CD4-positive, alpha-beta T cell (primary cell): ENCODE data around the gene EFCAB9. TPM values are rescaled to one million over a fixed set of nuclear protein-coding genes. Genes with fewer than 3 reads are reported as not detected.

Experiments used
- ATAC-seq: fragments of 200-7000 bp; cut with Tn5 transposase; one replicate; pipeline ENCODE4 v1.10.0; 2022; ENCODE audit warnings: mild to moderate bottlenecking; ENCODE audit not compliant: poor library complexity
- CTCF ChIA-PET: fragments of 350-600 bp; sonication (Branson Sonifier 250); formaldehyde crosslinking; loops from one replicate; lab custom pipeline; 2021; ENCODE audit warnings: antibody characterized with exemption, inconsistent platforms; lab: Charles Lee
- POLR2A ChIA-PET: fragments of 350-600 bp; sonication (Branson Sonifier 250); formaldehyde crosslinking; loops from one replicate; lab custom pipeline; 2021; ENCODE audit warnings: antibody characterized with exemption, inconsistent platforms; lab: Charles Lee
- DNase-seq, 14 experiments: peaks; one replicate each; pipeline ENCODE4 v3.0.0-alpha.2; 2013 to 2020; ENCODE audit warnings: mixed read lengths in 2 of 14
- H3K27ac ChIP-seq, 2 donors: one replicate each; pipeline versions ENCODE4 v1.5.1 to v1.7.0; 2013; ENCODE audit warnings: low read length in 2 of 2, low read depth in 1 of 2, mild to moderate bottlenecking in 1 of 2
- H3K27me3 ChIP-seq, 2 experiments: 1 replicate in 1 of 2; 2 replicates in 1 of 2; pipeline versions ENCODE4 v1.6.1 to v1.7.0; 2013; ENCODE audit warnings: low read length in 2 of 2, control low read depth in 1 of 2, mild to moderate bottlenecking in 1 of 2, moderate library complexity in 1 of 2; ENCODE audit not compliant: insufficient read depth in 2 of 2, control insufficient read depth in 1 of 2
- H3K36me3 ChIP-seq: one replicate; pipeline ENCODE4 v1.6.1; 2013; ENCODE audit warnings: low read length, control low read depth; ENCODE audit not compliant: insufficient read depth
- H3K4me1 ChIP-seq: one replicate; pipeline ENCODE4 v1.6.1; 2013; ENCODE audit warnings: low read length, control low read depth; ENCODE audit not compliant: insufficient read depth
- H3K4me3 ChIP-seq: one replicate; pipeline ENCODE4 v1.5.1; 2013; ENCODE audit warnings: mild to moderate bottlenecking, low read length, moderate library complexity
- H3K9me3 ChIP-seq, 2 experiments: 1 replicate in 1 of 2; 2 replicates in 1 of 2; pipeline versions ENCODE4 v1.6.1 to v1.7.0; 2013; ENCODE audit warnings: low read length in 2 of 2, mild to moderate bottlenecking in 2 of 2, control low read depth in 1 of 2, moderate library complexity in 1 of 2; ENCODE audit not compliant: control insufficient read depth in 1 of 2, insufficient read depth in 1 of 2
- H3K27ac Mint-ChIP-seq: one replicate; pipeline ENCODE4 v1.8.0; 2020; ENCODE audit warnings: mixed read lengths
- H3K27me3 Mint-ChIP-seq: one replicate; pipeline ENCODE4 v1.8.0; 2021; ENCODE audit warnings: mixed read lengths
- H3K36me3 Mint-ChIP-seq: one replicate; pipeline ENCODE4 v1.8.0; 2021; ENCODE audit warnings: low read depth, mixed read lengths
- H3K4me1 Mint-ChIP-seq: one replicate; pipeline ENCODE4 v1.8.0; 2021; ENCODE audit warnings: low read depth, mixed read lengths
- H3K4me3 Mint-ChIP-seq: one replicate; pipeline ENCODE4 v1.8.0; 2020; ENCODE audit warnings: mild to moderate bottlenecking, mixed read lengths
- H3K9me3 Mint-ChIP-seq: one replicate; pipeline ENCODE4 v1.8.0; 2020; ENCODE audit warnings: mixed read lengths
- CTCF ChIP-seq: fragments of 200-600 bp; IDR thresholded peaks from one replicate; pipeline ENCODE4 v1.8.0; 2022; ENCODE audit warnings: antibody characterized with exemption, mild to moderate bottlenecking
- intact Hi-C, 2 experiments: fragments of 100-400 bp; cut with DNase I in 1 of 2; cut with micrococcal nuclease in 1 of 2; formaldehyde crosslinking; loops; one replicate each; pipeline versions ENCODE4 v1.15.1 to v1.9.0; 2023 to 2025; cut with DNase I, micrococcal nuclease
- total RNA-seq, 174 experiments: library from RNA in 2 of 174; stranded (reverse) in 2 of 174; gene quantifications; one replicate each; pipeline ENCODE4 v1.2.3 and lab custom pipeline; 2021 to 2026

Gene EFCAB9
- total RNA-seq, 2 experiments from 2014 or later: not detected

DNA sequence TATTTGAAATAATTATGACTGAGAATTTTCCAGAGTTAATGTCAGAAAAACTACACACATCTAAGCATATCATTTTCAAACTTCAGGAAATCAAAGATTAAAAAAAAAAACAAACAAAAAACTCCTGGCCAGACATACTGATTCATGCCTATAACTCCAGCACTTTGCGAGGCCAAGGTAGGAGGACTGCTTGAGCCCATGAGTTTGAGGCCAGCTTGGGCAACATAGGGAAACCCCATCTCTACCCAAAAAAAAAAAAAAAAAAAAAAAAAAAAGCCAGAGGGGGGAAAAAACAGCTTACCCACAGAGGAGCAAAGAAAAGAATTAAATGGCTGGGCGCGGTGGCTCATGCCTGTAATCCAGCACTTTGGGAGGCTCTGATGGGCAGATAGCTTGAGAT is 22.4 kb downstream of the EFCAB9 start:
- Mint-ChIP-seq H3K27me3 (no peaks in the 10 kb centered on the region), H3K27ac (no peak overlapping the region), H3K4me3 (no peak overlapping the region), H3K36me3 (peaks cover 65% of the 10 kb centered on the region), H3K4me1 (no peaks in the 10 kb centered on the region), H3K9me3 (peaks cover 2% of the 10 kb centered on the region)
- Histone ChIP-seq H3K4me1 (no peaks in the 10 kb centered on the region), H3K27me3 (no peaks in the 10 kb centered on the region), H3K9me3 (no peaks in the 10 kb centered on the region), H3K36me3 (peaks cover 17% of the 10 kb centered on the region), H3K4me3 (no peak overlapping the region), H3K27ac (no peak overlapping the region)
- intact Hi-C loops: no loop called here
- no peak for ATAC-seq
- no peak for TF ChIP-seq CTCF
- CTCF ChIA-PET: no interaction called here
- no peak for DNase-seq
- POLR2A ChIA-PET: no interaction called here

- Mint-ChIP-seq H3K27me3 (no peaks in the 10 kb centered on the region), H3K27ac (no peak overlapping the region), H3K4me1 (peaks cover 9% of the 10 kb centered on the region), H3K4me3 (no peak overlapping the region), H3K36me3 (peaks cover 72% of the 10 kb centered on the region), H3K9me3 (peaks cover 2% of the 10 kb centered on the region)
- Histone ChIP-seq H3K4me3 (no peak overlapping the region), H3K27ac (no peak overlapping the region), H3K27me3 (no peaks in the 10 kb centered on the region), H3K9me3 (no peaks in the 10 kb centered on the region), H3K36me3 (peaks cover 10% of the 10 kb centered on the region), H3K4me1 (peaks cover 2% of the 10 kb centered on the region)
- TF ChIP-seq CTCF: no peak
- intact Hi-C loops: no loop called here
- ChIA-PET CTCF (no interaction called here), POLR2A (no interaction called here)
- ATAC-seq (no peak), DNase-seq (no peak)
Measured at GRCh38 chr5:172219296-172219695, 25.3 kb downstream of the EFCAB9 start.

GRCh38 chr5:172223901-172224873 is 30.2 kb downstream of the EFCAB9 start:
- ChIA-PET CTCF (no interaction called here), POLR2A (no interaction called here)
- Mint-ChIP-seq H3K27me3 (no peaks in the 10 kb centered on the region), H3K36me3 (peaks cover 64% of the 10 kb centered on the region), H3K4me1 (peaks cover 19% of the 10 kb centered on the region), H3K4me3 (no peak overlapping the region), H3K27ac (peak overlapping the region; percentile 41), H3K9me3 (peaks cover 2% of the 10 kb centered on the region)
- Histone ChIP-seq H3K4me3 (no peak overlapping the region), H3K27ac (no peak overlapping the region), H3K36me3 (peaks cover 2% of the 10 kb centered on the region), H3K9me3 (no peaks in the 10 kb centered on the region), H3K27me3 (no peaks in the 10 kb centered on the region), H3K4me1 (peaks cover 6% of the 10 kb centered on the region)
- DNase-seq (no peak), ATAC-seq (peak; percentile 46)
- TF ChIP-seq CTCF: no peak
- intact Hi-C loops: no loop called here
